HepG2 (cell line): ENCODE results near the gene ADGRG6. TPM values are rescaled to one million over a fixed set of nuclear protein-coding genes. Genes with fewer than 3 reads are reported as not detected.

ENCODE experiments used
- ARNT ChIP-seq: fragments of 450-650 bp; IDR thresholded peaks from 2 replicates; pipeline ENCODE4 v1.6.1; 2017
- GLI4 ChIP-seq: sonication (generic); formaldehyde crosslinking; IDR thresholded peaks from 2 replicates; pipeline ENCODE4 v1.5.1; 2020; ENCODE audit warnings: missing genetic modification reagents, mild to moderate bottlenecking, moderate library complexity, borderline replicate concordance
- IRF1 ChIP-seq: sonication (generic); formaldehyde crosslinking; IDR thresholded peaks from 2 replicates; pipeline ENCODE4 v1.4.0; 2020; ENCODE audit warnings: low read depth, mild to moderate bottlenecking, missing genetic modification reagents
- MED1 ChIP-seq: sonication (generic); formaldehyde crosslinking; IDR thresholded peaks from 2 replicates; pipeline ENCODE4 v1.4.0; 2020; ENCODE audit warnings: missing genetic modification reagents
- MIXL1 ChIP-seq: IDR thresholded peaks from 2 replicates; pipeline ENCODE4 v1.6.1; 2016
- NCOA2 ChIP-seq: sonication (generic); formaldehyde crosslinking; IDR thresholded peaks from 2 replicates; pipeline ENCODE4 v1.8.0; 2022; ENCODE audit warnings: inconsistent platforms
- U2AF1 ChIP-seq: fragments of 200-400 bp; formaldehyde crosslinking; optimal IDR thresholded peaks from 2 replicates; pipeline ENCODE3; 2017; ENCODE audit warnings: mild to moderate bottlenecking, low read depth, low read length
- ZBTB40 ChIP-seq, 2 experiments: fragments of 450-650 bp in 1 of 2; sonication (generic) in 1 of 2; formaldehyde crosslinking in 1 of 2; IDR thresholded peaks; 2 replicates each; pipeline versions ENCODE4 v1.6.1 to v1.8.0; 2016 to 2022; ENCODE audit warnings: antibody characterized with exemption in 1 of 2, mild to moderate bottlenecking in 1 of 2, missing genetic modification reagents in 1 of 2
- ZNF292 ChIP-seq: sonication (generic); formaldehyde crosslinking; IDR thresholded peaks from 2 replicates; pipeline ENCODE4 v1.8.1; 2022; ENCODE audit warnings: mild to moderate bottlenecking, low read depth, missing genetic modification reagents, borderline replicate concordance
- polyA plus RNA-seq, 8 experiments: library from polyadenylated mRNA; depleted of rRNA in 3 of 8; stranded (reverse) in 7 of 8; unstranded in 1 of 8; fragments of >200 nt; fragmentation: Illumina TruSeq in 4 of 8; extraction: Trizol in 4 of 8; gene quantifications; 2 replicates each; pipeline versions ENCODE4 v1.2.1 to v1.2.3, GENCODE V29; 2011 to 2016; ENCODE audit warnings: low read depth in 4 of 8, missing spikeins in 1 of 8, mixed read lengths in 1 of 8; ENCODE audit not compliant: insufficient read depth in 1 of 8
- total RNA-seq, 5 experiments: library from RNA; depleted of rRNA; stranded (reverse); fragments of >200 nt; fragmentation: Illumina TruSeq; extraction: Trizol; gene quantifications; 2 replicates each; pipeline ENCODE4 v1.2.3, GENCODE V29; 2016; ENCODE audit warnings: low read depth in 1 of 5
- TF ChIP-seq, protein P1 (sequence below): sonication (generic); formaldehyde crosslinking; IDR thresholded peaks from 2 replicates; pipeline ENCODE4 v1.5.0; 2020; ENCODE audit warnings: missing genetic modification reagents
- TF ChIP-seq, protein P2 (sequence below): sonication (generic); formaldehyde crosslinking; IDR thresholded peaks from 2 replicates; pipeline ENCODE4 v1.5.0; 2020; ENCODE audit warnings: missing genetic modification reagents
- TF ChIP-seq, protein P3 (sequence below): sonication (generic); formaldehyde crosslinking; IDR thresholded peaks from 2 replicates; pipeline ENCODE4 v1.5.1; 2020; ENCODE audit warnings: missing genetic modification reagents, mild to moderate bottlenecking, borderline replicate concordance
- TF ChIP-seq, protein P4 (sequence below): IDR thresholded peaks from 2 replicates; pipeline ENCODE4 v1.6.1; 2012; ENCODE audit warnings: low read depth, low read length, improper control_type of control experiment

ADGRG6 gene
- total and polyA plus RNA-seq, 2 of the 13 experiments (the other 11 are each of a cell fraction or from before 2014, with no cell fraction given): 129 to 249 TPM

DNA sequence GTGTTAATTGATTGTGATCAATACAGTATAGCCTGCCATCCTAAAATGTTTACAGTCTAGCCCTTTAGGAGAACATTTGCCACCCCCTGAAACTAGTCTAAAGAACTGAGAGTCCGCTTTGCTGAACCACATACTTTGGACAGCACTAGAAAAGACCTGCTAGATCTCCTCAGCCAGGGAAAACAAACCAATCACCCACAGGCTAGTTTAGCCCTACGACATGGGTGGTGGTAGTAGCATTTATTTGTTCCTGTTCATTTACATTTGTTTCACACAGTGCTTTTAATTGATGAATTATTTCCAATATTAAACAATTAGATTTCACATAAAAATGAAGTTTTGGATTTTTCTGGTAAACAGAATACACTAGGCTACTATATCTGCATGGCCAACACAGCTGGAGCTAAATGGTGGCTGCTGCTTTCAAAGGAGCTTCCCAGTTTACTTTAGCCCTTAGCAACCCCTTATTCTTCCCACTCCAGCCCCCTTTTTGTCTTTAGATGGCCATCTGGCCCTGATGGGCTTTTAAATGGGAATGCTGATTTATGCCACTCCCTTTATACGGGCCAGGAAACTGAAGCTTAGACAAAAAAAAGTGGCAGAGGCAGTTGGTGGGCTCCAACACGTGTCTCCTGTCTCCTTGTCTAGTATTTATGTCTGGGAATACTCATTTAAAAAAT lies 72.4 kb downstream of the ADGRG6 start (continued):
- TF ChIP-seq ZBTB40 (IDR thresholded peaks at IDR 0.05): no peak
- no peak; the same call in 1 of the 2 replicates for TF ChIP-seq ZBTB40 (CRISPR knock-in tag; IDR thresholded peaks at IDR 0.05)
- TF ChIP-seq ARNT: no peak
- no peak for TF ChIP-seq IRF1 (CRISPR knock-in tag)
- TF ChIP-seq, protein P1, sequence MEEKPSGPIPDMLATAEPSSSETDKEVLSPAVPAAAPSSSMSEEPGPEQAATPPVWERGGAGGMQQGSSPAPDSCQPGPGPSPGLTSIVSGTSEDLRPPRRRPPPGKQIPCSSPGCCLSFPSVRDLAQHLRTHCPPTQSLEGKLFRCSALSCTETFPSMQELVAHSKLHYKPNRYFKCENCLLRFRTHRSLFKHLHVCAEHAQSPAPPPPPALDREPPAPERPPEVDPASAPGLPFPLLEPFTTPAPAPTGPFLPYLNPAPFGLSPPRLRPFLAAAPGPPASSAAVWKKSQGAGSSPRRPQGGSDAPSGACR: no peak
- TF ChIP-seq, protein P2, sequence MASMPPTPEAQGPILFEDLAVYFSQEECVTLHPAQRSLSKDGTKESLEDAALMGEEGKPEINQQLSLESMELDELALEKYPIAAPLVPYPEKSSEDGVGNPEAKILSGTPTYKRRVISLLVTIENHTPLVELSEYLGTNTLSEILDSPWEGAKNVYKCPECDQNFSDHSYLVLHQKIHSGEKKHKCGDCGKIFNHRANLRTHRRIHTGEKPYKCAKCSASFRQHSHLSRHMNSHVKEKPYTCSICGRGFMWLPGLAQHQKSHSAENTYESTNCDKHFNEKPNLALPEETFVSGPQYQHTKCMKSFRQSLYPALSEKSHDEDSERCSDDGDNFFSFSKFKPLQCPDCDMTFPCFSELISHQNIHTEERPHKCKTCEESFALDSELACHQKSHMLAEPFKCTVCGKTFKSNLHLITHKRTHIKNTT (CRISPR knock-in tag): no peak
- TF ChIP-seq ZNF292 (CRISPR knock-in tag): no peak
- peak; percentile 52; the same call in 1 of the 2 replicates for TF ChIP-seq MIXL1
- TF ChIP-seq, protein P3, sequence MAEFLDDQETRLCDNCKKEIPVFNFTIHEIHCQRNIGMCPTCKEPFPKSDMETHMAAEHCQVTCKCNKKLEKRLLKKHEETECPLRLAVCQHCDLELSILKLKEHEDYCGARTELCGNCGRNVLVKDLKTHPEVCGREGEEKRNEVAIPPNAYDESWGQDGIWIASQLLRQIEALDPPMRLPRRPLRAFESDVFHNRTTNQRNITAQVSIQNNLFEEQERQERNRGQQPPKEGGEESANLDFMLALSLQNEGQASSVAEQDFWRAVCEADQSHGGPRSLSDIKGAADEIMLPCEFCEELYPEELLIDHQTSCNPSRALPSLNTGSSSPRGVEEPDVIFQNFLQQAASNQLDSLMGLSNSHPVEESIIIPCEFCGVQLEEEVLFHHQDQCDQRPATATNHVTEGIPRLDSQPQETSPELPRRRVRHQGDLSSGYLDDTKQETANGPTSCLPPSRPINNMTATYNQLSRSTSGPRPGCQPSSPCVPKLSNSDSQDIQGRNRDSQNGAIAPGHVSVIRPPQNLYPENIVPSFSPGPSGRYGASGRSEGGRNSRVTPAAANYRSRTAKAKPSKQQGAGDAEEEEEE (CRISPR knock-in tag): peak; percentile 54; the same call in 1 of the 2 replicates
- no peak for TF ChIP-seq U2AF1
- peak; percentile 28; the same call in 1 of the 2 replicates for TF ChIP-seq MED1
- TF ChIP-seq GLI4 (CRISPR knock-in tag): no peak
- no peak for TF ChIP-seq NCOA2 (CRISPR knock-in tag)
- TF ChIP-seq, protein P4, sequence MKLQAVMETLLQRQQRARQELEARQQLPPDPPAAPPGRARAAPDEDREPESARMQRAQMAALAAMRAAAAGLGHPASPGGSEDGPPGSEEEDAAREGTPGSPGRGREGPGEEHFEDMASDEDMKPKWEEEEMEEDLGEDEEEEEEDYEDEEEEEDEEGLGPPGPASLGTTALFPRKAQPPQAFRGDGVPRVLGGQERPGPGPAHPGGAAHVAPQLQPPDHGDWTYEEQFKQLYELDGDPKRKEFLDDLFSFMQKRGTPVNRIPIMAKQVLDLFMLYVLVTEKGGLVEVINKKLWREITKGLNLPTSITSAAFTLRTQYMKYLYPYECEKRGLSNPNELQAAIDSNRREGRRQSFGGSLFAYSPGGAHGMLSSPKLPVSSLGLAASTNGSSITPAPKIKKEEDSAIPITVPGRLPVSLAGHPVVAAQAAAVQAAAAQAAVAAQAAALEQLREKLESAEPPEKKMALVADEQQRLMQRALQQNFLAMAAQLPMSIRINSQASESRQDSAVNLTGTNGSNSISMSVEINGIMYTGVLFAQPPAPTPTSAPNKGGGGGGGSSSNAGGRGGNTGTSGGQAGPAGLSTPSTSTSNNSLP: no peak
